GM21423 (cell line): ENCODE results near the gene PRDM2.
"Not testable (repeated sequence)": the region's sequence is repeated elsewhere in the genome, so short reads cannot be mapped to it uniquely, and the experiment has no call there.

Source experiments
- ATAC-seq: cut with Tn5 transposase; IDR thresholded peaks from one replicate; pipeline ENCODE4 v1.9.1; 2021; ENCODE audit warnings: mild to moderate bottlenecking, moderate library complexity; ENCODE audit not compliant: unreplicated experiment

Gene PRDM2

DNA sequence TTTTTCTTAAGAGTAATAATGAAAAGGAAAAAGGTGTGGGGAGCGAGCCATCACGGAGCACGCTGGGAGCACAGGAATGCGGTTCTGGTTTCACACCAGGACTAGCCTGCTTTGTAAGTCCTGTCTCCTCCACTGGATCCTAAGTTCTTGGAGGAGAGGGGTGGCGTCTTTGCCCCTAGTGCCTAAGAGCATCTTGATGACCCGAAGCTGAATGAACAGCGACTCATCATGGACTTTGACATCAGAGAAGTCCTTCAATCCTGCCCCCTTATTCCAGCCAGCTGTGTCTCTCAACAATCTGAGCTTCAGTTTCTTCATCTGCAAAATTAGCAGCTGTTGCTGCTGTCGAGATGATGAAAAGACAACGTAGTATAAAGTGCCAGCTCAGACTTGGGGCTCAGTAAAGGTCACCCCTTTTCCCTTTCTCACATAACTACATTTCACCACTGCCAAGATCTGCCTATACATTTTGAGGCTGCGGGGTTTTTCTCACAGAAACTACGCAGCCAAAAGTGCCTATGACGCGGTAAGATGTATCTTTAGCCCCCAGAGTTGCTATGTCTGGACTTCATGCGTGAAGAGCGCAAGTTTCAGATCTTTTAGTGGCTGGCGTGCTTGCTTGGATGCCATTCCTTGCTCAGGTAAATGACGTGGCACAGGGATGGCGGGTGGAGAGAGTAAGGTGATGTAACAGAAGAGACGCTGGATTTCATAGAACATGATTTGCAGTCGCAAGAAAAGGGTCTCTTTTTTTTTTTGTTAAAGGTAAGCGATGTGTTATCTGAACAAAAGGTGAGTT is 4.9 kb upstream of the PRDM2 start:
- no peak for ATAC-seq

DNA sequence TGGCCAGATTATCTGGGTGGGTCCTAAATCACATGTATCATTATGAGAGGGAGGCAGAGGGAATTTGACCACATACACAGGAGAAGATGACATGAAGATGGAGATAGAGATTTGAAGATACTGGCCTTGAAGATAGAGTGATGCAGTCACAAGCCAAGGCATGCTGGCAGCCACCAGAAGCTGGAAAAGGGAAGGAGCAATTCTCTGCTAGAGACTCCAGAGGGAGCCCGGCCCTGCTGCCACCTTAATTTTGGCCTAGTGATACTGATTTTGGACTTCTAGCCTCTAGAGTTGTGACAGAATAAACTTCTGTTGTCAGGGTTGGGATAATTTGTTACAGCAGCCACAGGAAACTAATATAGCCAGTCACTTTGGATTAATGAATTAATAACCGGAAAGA is 2.2 kb upstream of the PRDM2 start:
- ATAC-seq = no peak

- no peak for ATAC-seq
Observed at GRCh38 chr1:13699510-13699909, 478 bp upstream of the PRDM2 start.

DNA sequence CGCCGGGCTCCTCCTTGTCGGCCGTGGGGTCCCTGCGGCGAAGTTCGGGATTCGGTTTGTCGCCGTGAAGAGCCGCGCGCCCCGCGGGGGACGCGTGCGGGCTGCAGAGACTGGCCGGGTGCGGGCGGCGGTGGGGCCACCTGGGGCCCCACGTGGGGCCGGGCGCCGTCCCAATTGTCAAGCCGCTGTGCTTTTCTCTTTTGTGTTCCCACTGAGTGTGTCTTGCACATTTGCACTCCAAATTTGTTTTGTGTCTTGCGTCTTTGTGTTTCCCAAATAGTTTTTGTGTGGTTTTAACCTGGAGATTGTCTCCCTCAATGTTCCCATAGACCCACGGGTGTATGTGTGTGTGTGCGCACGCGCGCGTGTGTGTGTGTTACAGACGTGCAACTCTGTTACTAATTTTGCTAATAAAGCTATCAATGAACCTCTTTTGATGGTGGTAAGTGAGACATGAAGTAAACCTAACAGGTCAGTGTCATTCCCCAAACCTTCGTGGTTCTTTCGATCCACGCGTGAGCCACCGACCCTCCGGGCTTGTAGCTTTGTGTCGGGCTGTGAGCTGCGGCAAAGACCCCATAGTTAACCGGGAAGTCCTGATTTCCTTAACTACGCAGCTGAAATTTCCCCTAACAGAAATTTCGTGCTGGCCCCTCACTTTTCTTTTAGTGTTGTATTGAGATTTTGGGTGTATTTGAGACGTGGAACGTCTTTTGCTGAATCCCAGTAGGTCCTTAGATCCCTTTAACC is 708 bp downstream of the PRDM2 start:
- ATAC-seq = peak; percentile 31

GRCh38 chr1:13701271-13701640 is 1.3 kb downstream of the PRDM2 start:
- ATAC-seq = no peak

DNA sequence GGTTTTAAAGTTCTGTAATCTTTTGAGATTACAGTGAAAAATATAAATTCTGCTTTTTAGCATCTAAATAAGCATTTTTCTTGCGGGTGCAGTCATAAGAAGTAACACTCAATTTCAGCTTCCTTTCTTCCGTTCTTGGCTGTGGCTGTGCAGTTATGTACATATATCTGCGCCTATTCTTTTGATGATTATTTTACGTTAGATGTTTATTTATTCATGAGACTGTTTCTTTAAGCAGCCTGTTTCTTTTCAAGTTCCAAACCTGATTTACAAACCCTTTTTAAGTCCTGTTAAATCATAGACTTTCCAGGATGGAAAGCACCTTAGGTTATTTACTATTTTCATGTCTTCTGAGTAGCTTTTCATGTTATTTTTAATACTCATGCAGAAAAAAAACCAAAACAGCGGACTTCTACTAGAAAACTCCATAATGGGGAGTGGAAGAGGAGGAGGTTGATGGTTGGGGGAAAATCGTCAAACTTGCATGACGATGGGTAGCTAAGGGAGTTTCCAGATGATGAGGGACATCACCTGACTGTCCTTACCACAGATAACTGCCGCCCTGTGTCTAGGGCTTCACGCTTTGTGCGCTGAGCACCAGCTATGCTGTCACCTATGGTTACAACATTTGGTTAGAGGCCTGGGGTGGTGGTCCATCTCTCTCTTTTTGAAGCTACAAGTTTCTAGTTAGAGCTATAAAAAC is 2.6 kb downstream of the PRDM2 start:
- peak; percentile 84 for ATAC-seq

DNA sequence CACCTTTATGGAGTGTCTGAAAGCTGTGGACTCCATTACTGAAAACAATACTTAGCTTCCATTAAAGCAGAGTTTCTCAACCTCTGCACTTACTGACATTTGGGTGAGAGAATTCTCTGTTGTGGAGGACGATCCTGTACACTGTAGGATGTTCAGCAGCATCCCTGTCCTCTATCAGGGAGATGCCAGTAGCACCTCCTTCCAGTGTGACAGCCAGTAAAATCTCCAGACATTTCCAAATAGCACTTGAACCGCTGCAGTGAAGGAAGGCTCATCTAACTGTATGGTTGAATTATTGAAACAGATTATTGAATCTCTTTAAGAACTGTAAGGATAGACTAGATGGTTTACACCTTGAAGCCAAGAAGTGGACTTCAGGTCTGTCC is 3.1 kb downstream of the PRDM2 start:
- ATAC-seq = no peak

DNA sequence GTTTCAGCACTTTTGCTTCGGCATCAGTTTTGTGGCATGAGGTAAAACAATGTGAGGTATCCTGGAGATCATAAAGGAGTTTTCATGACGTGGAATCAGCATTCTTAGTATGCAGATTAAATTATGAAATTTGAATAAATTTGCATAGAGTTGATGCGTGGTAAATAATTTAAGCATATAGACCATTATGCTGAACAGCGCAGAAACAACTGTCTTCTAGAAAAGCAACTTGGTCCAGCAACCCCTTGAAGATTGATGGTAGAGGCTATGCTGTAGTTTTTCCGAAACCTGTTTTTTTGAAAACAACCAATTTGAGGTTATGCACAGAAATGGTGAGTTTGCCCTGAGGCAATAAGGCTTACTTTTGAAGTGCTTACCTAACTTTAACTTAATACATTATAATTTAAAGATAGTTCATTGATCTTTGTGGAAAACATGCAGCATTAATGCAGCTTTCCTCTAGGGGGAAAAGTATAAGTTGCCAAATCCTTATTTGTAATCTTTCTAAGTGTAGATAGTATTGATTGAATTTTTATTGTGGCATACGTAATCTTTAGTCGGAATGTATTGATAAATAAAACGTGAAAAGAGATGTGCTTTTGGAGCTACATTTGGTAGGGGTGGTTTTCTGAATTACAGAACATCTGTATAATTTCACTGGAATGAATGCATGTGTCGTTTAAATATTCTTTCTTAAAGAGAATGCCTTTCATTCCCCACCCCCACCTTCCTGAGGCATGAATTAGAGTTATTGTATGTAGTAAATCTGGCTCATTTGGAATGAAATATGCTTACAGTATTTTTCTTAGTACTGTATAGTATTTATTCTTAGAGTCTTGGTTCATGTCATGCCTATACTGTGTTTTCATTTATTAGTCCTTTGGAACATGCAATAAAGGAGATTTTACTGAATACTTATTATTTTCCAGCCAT is 3.8 kb downstream of the PRDM2 start:
- no peak for ATAC-seq

DNA sequence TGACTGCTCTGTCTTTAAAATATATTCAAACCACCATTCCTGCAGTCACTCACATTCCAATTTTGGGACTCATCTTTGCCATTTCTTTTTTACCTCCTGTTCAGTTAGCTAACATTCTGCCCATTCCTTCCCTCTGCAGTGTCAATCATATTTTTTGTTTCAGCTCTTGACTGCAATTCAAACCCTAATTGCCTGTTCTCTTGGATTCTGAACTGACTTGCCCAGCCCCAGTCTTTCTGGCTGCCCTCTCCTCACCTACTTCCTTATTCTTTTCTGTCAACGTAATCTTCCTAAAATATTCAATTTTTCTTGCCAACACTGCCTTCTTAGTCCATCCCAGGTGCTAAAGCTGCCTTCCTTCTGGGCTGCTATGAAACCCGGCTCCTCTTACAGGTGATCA is 6.1 kb downstream of the PRDM2 start:
- ATAC-seq = no peak

DNA sequence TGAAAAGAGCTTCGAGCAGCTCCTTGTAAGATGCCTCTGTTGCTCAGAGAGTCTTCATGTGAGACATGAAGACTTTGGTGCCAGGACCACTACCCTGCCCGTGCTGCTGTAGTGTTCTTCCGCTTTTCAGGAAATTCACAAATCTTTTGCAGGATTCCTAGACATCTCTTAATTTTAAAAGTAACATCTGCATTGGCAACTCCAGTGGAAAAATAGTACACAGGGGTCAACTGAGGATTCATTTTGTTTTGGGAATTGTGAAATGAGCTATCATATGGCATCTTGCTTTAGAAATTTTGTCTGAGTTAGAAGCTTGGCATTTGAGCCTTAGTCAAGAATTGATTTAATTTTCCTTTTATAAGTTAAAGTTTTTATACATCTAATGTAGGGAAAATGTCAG is 7.2 kb downstream of the PRDM2 start:
- ATAC-seq = no peak

GRCh38 chr1:13708380-13708982 is 8.5 kb downstream of the PRDM2 start:
- ATAC-seq = no peak

GRCh38 chr1:13710086-13710485 is 10.1 kb downstream of the PRDM2 start:
- no peak for ATAC-seq

- ATAC-seq = no peak
Observed at GRCh38 chr1:13714851-13715250, 14.9 kb downstream of the PRDM2 start.

DNA sequence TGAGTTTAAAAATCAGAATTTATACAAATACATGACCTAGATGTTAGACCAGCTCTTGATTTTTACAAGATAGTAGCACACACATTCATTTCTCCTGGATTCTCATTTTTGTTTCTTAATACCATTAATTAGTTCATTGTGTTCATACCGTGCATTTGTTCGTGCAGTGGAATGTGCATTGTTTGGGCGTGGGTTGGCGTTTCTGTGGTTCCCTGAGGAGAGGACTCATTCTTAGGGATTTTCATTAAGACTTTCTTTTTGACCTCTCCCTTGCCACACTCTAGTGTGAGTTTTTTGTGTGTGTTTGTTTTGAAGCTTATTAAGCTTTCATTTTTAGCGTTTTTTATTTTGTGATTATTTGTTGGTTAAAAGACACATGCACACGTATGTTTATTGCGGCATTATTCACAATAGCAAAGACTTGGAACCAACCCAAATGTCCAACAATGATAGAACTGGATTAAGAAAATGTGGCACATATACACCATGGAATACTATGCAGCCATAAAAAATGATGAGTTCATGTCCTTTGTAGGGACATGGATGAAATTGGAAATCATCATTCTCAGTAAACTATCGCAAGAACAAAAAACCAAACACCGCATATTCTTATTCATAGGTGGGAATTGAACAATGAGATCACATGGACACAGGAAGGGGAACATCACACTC is 15.8 kb downstream of the PRDM2 start:
- ATAC-seq = not testable (repeated sequence)

DNA sequence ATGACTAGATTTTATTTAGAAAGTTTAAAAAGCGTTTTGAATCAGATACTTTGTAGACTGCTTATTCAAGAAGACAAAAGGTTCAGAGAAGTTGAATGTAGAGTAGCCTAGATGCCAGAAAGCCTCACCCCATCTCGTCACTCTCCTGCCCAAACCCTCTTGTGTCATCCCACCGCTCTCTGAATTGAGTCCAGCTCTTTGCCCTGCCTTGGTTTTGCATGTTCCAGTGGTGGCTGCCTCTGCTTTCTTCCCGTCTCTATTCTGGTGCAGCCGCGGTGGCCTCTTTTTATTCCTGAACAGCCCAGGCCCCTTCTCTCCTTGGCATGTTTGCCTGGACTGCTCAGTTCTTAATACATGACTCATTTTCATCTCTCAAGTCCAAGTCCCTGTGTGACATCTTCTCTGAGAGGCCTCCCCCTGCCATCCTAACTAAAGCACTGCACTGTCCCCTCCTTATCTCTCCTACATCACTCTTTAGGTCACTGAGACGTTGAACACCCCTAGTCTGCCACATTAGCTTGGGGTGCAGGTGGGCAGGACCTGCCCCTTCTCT is 22.9 kb downstream of the PRDM2 start:
- ATAC-seq = no peak

- ATAC-seq = no peak
Observed at GRCh38 chr1:13723810-13724209, 23.8 kb downstream of the PRDM2 start.

DNA sequence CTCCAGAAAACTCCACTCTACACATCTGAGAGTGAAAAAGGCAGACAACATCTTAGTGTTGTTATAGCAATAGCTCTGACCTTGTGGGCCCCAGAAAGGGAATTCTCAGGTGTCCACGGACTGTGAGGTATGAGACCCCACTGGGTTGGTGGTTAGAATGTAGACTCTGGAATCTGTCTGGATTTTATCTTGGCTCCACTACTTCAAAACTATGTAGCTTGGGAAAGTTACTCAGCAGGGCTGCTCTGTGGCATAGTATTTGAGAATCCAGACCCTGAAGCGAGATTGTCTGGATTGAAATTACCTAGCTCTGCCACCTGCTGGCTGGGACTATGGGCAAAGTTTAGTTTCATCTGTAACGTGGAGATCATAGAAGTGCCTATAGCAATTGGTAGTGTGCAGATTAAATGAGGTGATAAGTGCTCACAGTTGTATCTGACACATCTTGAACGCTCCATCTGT is 25.8 kb downstream of the PRDM2 start:
- peak; percentile 31 for ATAC-seq

GRCh38 chr1:13728091-13728715 is 28.2 kb downstream of the PRDM2 start:
- no peak for ATAC-seq

- ATAC-seq = peak; percentile 8
Observed at GRCh38 chr1:13730291-13730690, 30.3 kb downstream of the PRDM2 start.
